Measurements from ENCODE around the gene CPNE4.

Gene CPNE4

GRCh38 chr3:131795390-131796090, 239.3 kb downstream of the CPNE4 start:
- no peak for FAIRE-seq

GRCh38 chr3:131794766-131795388, 239.9 kb downstream of the CPNE4 start:
- FAIRE-seq = no peak

- FAIRE-seq = no peak
Measured at GRCh38 chr3:131793870-131794269, 240.9 kb downstream of the CPNE4 start.

- FAIRE-seq = no peak
Measured at GRCh38 chr3:131789188-131789587, 245.6 kb downstream of the CPNE4 start.

GRCh38 chr3:131786386-131786785, 248.4 kb downstream of the CPNE4 start:
- FAIRE-seq = no peak

GRCh38 chr3:131782751-131783150, 252.1 kb downstream of the CPNE4 start:
- FAIRE-seq = no peak

- FAIRE-seq = no peak
Measured at GRCh38 chr3:131778526-131778925, 256.3 kb downstream of the CPNE4 start.

GRCh38 chr3:131775650-131776049, 259.2 kb downstream of the CPNE4 start:
- no peak for FAIRE-seq

GRCh38 chr3:131772269-131773026, 262.4 kb downstream of the CPNE4 start:
- no peak for FAIRE-seq

GRCh38 chr3:131762981-131763564, 271.7 kb downstream of the CPNE4 start:
- FAIRE-seq = no peak

- no peak for FAIRE-seq
Measured at GRCh38 chr3:131756405-131756804, 278.4 kb downstream of the CPNE4 start.

GRCh38 chr3:131755380-131755779, 279.4 kb downstream of the CPNE4 start:
- FAIRE-seq = no peak

GRCh38 chr3:131750256-131750655, 284.6 kb downstream of the CPNE4 start:
- no peak for FAIRE-seq

GRCh38 chr3:131749826-131750225, 285.0 kb downstream of the CPNE4 start:
- FAIRE-seq = no peak

GRCh38 chr3:131747466-131747865, 287.3 kb downstream of the CPNE4 start:
- no peak for FAIRE-seq

- no peak for FAIRE-seq
Measured at GRCh38 chr3:131744765-131745164, 290.0 kb downstream of the CPNE4 start.

GRCh38 chr3:131743126-131743525, 291.7 kb downstream of the CPNE4 start:
- no peak for FAIRE-seq

- FAIRE-seq = no peak
Measured at GRCh38 chr3:131739211-131739610, 295.6 kb downstream of the CPNE4 start.

GRCh38 chr3:131738095-131738494, 296.7 kb downstream of the CPNE4 start:
- no peak for FAIRE-seq

- no peak for FAIRE-seq
Measured at GRCh38 chr3:131735544-131735943, 299.3 kb downstream of the CPNE4 start.

GRCh38 chr3:131735116-131735515, 299.7 kb downstream of the CPNE4 start:
- no peak for FAIRE-seq

GRCh38 chr3:131733086-131733841, 301.6 kb downstream of the CPNE4 start:
- FAIRE-seq = no peak

GRCh38 chr3:131731709-131732108, 303.1 kb downstream of the CPNE4 start:
- FAIRE-seq = no peak
